K562 (cell line): ENCODE measurements around the gene RABGAP1L. TPM values are rescaled to one million over a fixed set of nuclear protein-coding genes. Genes with fewer than 3 reads are reported as not detected.

Experiments used
- ATAC-seq: fragments of 200-7000 bp; cut with Tn5 transposase; 3 replicates; pipeline ENCODE4 v1.9.1; 2020; ENCODE audit warnings: moderate library complexity
- BruUV-seq: library from RNA; stranded (reverse); fragments of 400-500 nt; replicated peaks from 2 replicates; lab custom pipeline; 2021; lab: Mats Ljungman, UMichigan
- CTCF ChIA-PET: fragments of 300-600 bp; formaldehyde crosslinking; extraction: SDS; loops from one replicate; lab custom pipeline; 2021; ENCODE audit warnings: low intra/inter-chr PET ratio; lab: Yijun Ruan, JAX
- POLR2A ChIA-PET: fragments of 300-600, 350-650 bp; sonication (Branson Sonifier 250); formaldehyde crosslinking; extraction: SDS; loops from one replicate; lab custom pipeline; 2021; ENCODE audit warnings: antibody characterized with exemption, inconsistent platforms; lab: Yijun Ruan, JAX
- DNase-seq, 4 experiments: peaks; one replicate each; pipeline versions ENCODE4 v3.0.0 to v3.0.0-alpha.2; 2011 to 2018; ENCODE audit warnings: low spot score in 3 of 4, mixed read lengths in 3 of 4; ENCODE audit errors: extremely low read depth in 1 of 4
- FAIRE-seq: peaks from 2 replicates; lab custom pipeline; 2011; peaks lifted over from hg19 to GRCh38; lab: Jason Lieb, UNC
- H2AFZ ChIP-seq: 2 replicates; pipeline ENCODE4 v1.6.0; 2011; ENCODE audit warnings: low read depth, low read length, control low read depth, inconsistent platforms
- H3K27ac ChIP-seq: fragments of 200-600 bp; 3 replicates; pipeline ENCODE4 v1.8.0; 2011; ENCODE audit warnings: low read depth, mild to moderate bottlenecking, control low read depth, inconsistent platforms, low read length, moderate library complexity, mixed read lengths; ENCODE audit errors: extremely low read depth
- H3K27me3 ChIP-seq, 2 experiments: fragments of 300-600 bp in 1 of 2; 2 replicates in 1 of 2; 3 replicates in 1 of 2; pipeline versions ENCODE4 v1.6.0 to v1.8.0; 2011; ENCODE audit warnings: inconsistent platforms in 2 of 2, low read length in 2 of 2, mild to moderate bottlenecking in 1 of 2, mixed read lengths in 1 of 2, moderate library complexity in 1 of 2; ENCODE audit not compliant: control insufficient read depth in 2 of 2, insufficient read depth in 2 of 2
- H3K36me3 ChIP-seq: fragments of 300-600 bp; 3 replicates; pipeline ENCODE4 v1.8.0; 2011; ENCODE audit warnings: mild to moderate bottlenecking, low read length, inconsistent platforms; ENCODE audit not compliant: control insufficient read depth, insufficient read depth
- H3K4me1 ChIP-seq, 2 experiments: fragments of 200-600 bp in 1 of 2; replicated peaks in 1 of 2; 2 replicates in 1 of 2; 3 replicates in 1 of 2; pipeline versions ENCODE4 v1.5.1 to v1.8.0; 2011; ENCODE audit warnings: inconsistent platforms in 2 of 2, low read length in 2 of 2, mild to moderate bottlenecking in 1 of 2, mixed read lengths in 1 of 2, moderate library complexity in 1 of 2; ENCODE audit not compliant: control insufficient read depth in 2 of 2, insufficient read depth in 2 of 2
- H3K4me2 ChIP-seq: 2 replicates; pipeline ENCODE4 v1.6.1; 2011; ENCODE audit warnings: low read length, control low read depth, inconsistent platforms, mixed read lengths; ENCODE audit not compliant: insufficient read depth
- H3K4me3 ChIP-seq: fragments of 200-600 bp; sonication (generic), shearing (Covaris generic); 2 replicates; pipeline ENCODE4 v1.5.1; 2016; ENCODE audit warnings: control low read depth, inconsistent platforms
- H3K79me2 ChIP-seq: fragments of 200-600 bp; 3 replicates; pipeline ENCODE4 v1.8.0; 2011; ENCODE audit warnings: low read length, inconsistent platforms; ENCODE audit not compliant: control insufficient read depth, insufficient read depth
- H3K9ac ChIP-seq, 2 experiments: 2 replicates each; pipeline versions ENCODE4 v1.6.0 to v1.6.1; 2011; ENCODE audit warnings: low read depth in 2 of 2, low read length in 2 of 2, control low read depth in 1 of 2, inconsistent platforms in 1 of 2, mild to moderate bottlenecking in 1 of 2, mixed read lengths in 1 of 2; ENCODE audit not compliant: insufficient read depth in 1 of 2
- H3K9me1 ChIP-seq: one replicate; pipeline ENCODE4 v1.6.0; 2011; ENCODE audit warnings: inconsistent platforms, mild to moderate bottlenecking, low read length, moderate library complexity; ENCODE audit not compliant: control insufficient read depth, insufficient read depth
- H3K9me3 ChIP-seq: replicated peaks from 2 replicates; pipeline ENCODE4 v1.5.1; 2011; ENCODE audit warnings: low read depth, low read length, inconsistent platforms; ENCODE audit not compliant: control insufficient read depth, insufficient read depth
- H4K20me1 ChIP-seq: replicated peaks from 2 replicates; pipeline ENCODE4 v1.6.1; 2011; ENCODE audit warnings: low read length, inconsistent platforms, mixed read lengths; ENCODE audit not compliant: control insufficient read depth, insufficient read depth
- ATF7 ChIP-seq: fragments of 450-650 bp; IDR thresholded peaks from 2 replicates; pipeline ENCODE4 v1.7.1; 2014; ENCODE audit warnings: mild to moderate bottlenecking, moderate library complexity
- CBX1 ChIP-seq: sonication (generic); IDR thresholded peaks from 2 replicates; pipeline ENCODE4 v1.6.1; 2016; ENCODE audit warnings: antibody characterized with exemption, low read depth, mild to moderate bottlenecking
- EGR1 ChIP-seq: fragments of 450-650 bp; conservative IDR thresholded peaks from 2 replicates; pipeline ENCODE4 v1.6.1; 2017; ENCODE audit warnings: mild to moderate bottlenecking
- EHMT2 ChIP-seq: fragments of 450-650 bp; IDR thresholded peaks from 2 replicates; pipeline ENCODE4 v1.6.1; 2018; ENCODE audit warnings: antibody characterized with exemption
- EP400 ChIP-seq: fragments of 450-650 bp; IDR thresholded peaks from 2 replicates; pipeline ENCODE4 v1.6.1; 2017; ENCODE audit warnings: antibody characterized with exemption, mild to moderate bottlenecking, moderate library complexity
- GTF2A2 ChIP-seq: IDR thresholded peaks from 2 replicates; pipeline ENCODE4 v1.6.1; 2016; ENCODE audit warnings: mild to moderate bottlenecking, missing genetic modification characterization, missing compliant biosample characterization
- HDGF ChIP-seq: fragments of 450-650 bp; IDR thresholded peaks from 2 replicates; pipeline ENCODE4 v1.6.1; 2016
- IFI16 ChIP-seq: fragments of 250-450 bp; sonication (Bioruptor Pico); IDR thresholded peaks from 2 replicates; pipeline ENCODE4 v2.1.2; 2022; ENCODE audit warnings: mild to moderate bottlenecking, inconsistent platforms
- MCM2 ChIP-seq: fragments of 450-650 bp; IDR thresholded peaks from 2 replicates; pipeline ENCODE4 v1.6.1; 2017; ENCODE audit warnings: low read depth, mild to moderate bottlenecking
- SP2 ChIP-seq: IDR thresholded peaks from 2 replicates; pipeline ENCODE4 v1.6.1; 2011; ENCODE audit warnings: mild to moderate bottlenecking, low read depth, low read length, moderate library complexity; ENCODE audit not compliant: poor library complexity, severe bottlenecking; ENCODE audit errors: extremely low read depth
- SRSF3 ChIP-seq: fragments of 200-400 bp; formaldehyde crosslinking; IDR thresholded peaks from 2 replicates; pipeline ENCODE4 v1.6.1; 2016; ENCODE audit warnings: mild to moderate bottlenecking, low read length, moderate library complexity; ENCODE audit not compliant: insufficient read depth
- ZFP30 ChIP-seq: fragments of 250-450 bp; sonication (Bioruptor Pico); IDR thresholded peaks from 2 replicates; pipeline ENCODE4 v1.8.0; 2022; ENCODE audit warnings: moderate library complexity, mild to moderate bottlenecking, inconsistent platforms, borderline replicate concordance
- ZNF507 ChIP-seq: conservative IDR thresholded peaks from 2 replicates; pipeline ENCODE4 v1.6.1; 2017; ENCODE audit warnings: missing genetic modification characterization, missing compliant biosample characterization
- WGBS: fragments of 100-300 bp; shearing (Covaris generic); methylation state at CpG from one replicate; pipeline ENCODE4 v1.1.6; 2016; ENCODE audit warnings: low coverage, mixed read lengths; ENCODE audit not compliant: insufficient coverage; ENCODE audit errors: missing lambda C conversion rate; 5-methylcytosine and 5-hydroxymethylcytosine counted together
- in situ Hi-C: fragments of 300-500 bp; cut with MboI; formaldehyde crosslinking; loops from 4 replicates; pipeline ENCODE4 v1.15.0; 2018; ENCODE audit warnings: inconsistent platforms, mixed read lengths
- intact Hi-C: fragments of 100-400 bp; cut with micrococcal nuclease; formaldehyde crosslinking; loops from 2 replicates; pipeline ENCODE4 v1.14.2; 2022
- polyA plus RNA-seq, 8 experiments: library from polyadenylated mRNA; depleted of rRNA in 4 of 8; stranded (reverse) in 5 of 8; unstranded in 3 of 8; fragments of >200 nt; fragmentation: Nextera tagmentation in 2 of 8; fragmentation: Illumina TruSeq in 1 of 8; extraction: Ambion mirVana in 2 of 8; extraction: Trizol in 1 of 8; gene quantifications; 2 replicates each; pipeline versions ENCODE4 v1.2.1 to v1.2.3, GENCODE V29; 2011 to 2014; ENCODE audit warnings: inconsistent platforms in 1 of 8, missing spikeins in 1 of 8
- total RNA-seq, 7 experiments: library from RNA; depleted of rRNA in 6 of 7; stranded (reverse); fragments of >200 nt in 6 of 7; fragmentation: Illumina TruSeq in 2 of 7; extraction: Trizol in 2 of 7; gene quantifications; 2 replicates each; pipeline versions ENCODE4 v1.2.1 to v1.2.3, GENCODE V29; 2011 to 2021; ENCODE audit warnings: low replicate concordance in 1 of 7
- TF ChIP-seq, protein P1 (sequence below): IDR thresholded peaks from 2 replicates; pipeline ENCODE4 v1.6.1; 2011; ENCODE audit warnings: borderline replicate concordance, low read depth, mild to moderate bottlenecking, moderate library complexity, low read length; ENCODE audit not compliant: insufficient read depth, poor library complexity, severe bottlenecking
- TF ChIP-seq, protein P2 (sequence below): fragments of 450-650 bp; IDR thresholded peaks from 2 replicates; pipeline ENCODE4 v1.6.1; 2016; ENCODE audit warnings: borderline replicate concordance
- TF ChIP-seq, protein P3 (sequence below): fragments of 250-450 bp; sonication (Bioruptor Pico); IDR thresholded peaks from 2 replicates; pipeline ENCODE4 v1.4.0; 2020; ENCODE audit warnings: mild to moderate bottlenecking, moderate library complexity

RABGAP1L gene
- total and polyA plus RNA-seq, 9 of the 15 experiments (the other 6 are each of a cell fraction or from before 2014, with no cell fraction given): 16.5 to 44.9 (median 26.7) TPM

DNA sequence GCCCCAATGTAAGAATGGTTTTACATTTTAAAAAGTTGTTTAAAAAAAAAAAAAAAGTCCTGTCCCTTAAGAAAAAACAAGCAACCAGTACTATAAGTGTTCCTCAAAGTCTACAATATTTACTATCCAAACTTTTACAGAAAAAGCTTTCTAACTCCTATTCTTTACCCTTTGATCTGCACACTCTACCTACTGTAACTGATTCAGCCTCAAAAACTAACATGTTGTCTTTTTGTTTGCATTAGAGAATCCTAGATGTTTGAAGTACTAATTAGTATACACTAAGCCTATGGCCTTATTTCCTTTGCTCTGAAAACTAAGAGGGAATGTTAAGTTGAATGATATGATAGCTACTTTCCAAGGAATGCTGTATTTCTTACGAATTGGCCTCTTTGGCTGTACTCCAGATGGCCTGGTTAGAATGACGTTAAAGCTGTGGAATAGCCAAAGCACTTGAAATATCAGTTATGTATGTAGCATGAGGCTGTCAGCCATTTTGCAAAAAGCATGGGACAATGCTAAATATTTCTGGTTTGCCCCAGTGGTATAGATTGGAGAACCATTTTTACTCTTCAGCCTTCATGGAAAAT is 523.2 kb downstream of the RABGAP1L start:
- Histone ChIP-seq H3K79me2 (no peaks in the 10 kb centered on the region), H3K9me3 (no peaks in the 10 kb centered on the region), H3K36me3 (no peaks in the 10 kb centered on the region), H3K9me1 (no peaks in the 10 kb centered on the region), H3K27me3 (no peaks in the 10 kb centered on the region), H2AFZ (no peak overlapping the region), H3K27ac (no peak overlapping the region), H3K4me3 (no peak overlapping the region), H4K20me1 (no peaks in the 10 kb centered on the region), H3K9ac (no peak overlapping the region), H3K4me1 (no peaks in the 10 kb centered on the region; a peak in 1 of 5 replicates), H3K4me2 (no peak overlapping the region)
- DNase-seq (no peak), FAIRE-seq (no peak), ATAC-seq (peak; percentile 30; the same call in 1 of the 3 replicates)
- POLR2A ChIA-PET: no interaction called here
- no TSS peak for BruUV-seq
- no peak for TF ChIP-seq IFI16 (CRISPR knock-in tag)
- TF ChIP-seq SP2: no peak
- TF ChIP-seq GTF2A2 (tag): no peak
- no peak for TF ChIP-seq HDGF
- TF ChIP-seq CBX1: no peak
- TF ChIP-seq, protein P1, sequence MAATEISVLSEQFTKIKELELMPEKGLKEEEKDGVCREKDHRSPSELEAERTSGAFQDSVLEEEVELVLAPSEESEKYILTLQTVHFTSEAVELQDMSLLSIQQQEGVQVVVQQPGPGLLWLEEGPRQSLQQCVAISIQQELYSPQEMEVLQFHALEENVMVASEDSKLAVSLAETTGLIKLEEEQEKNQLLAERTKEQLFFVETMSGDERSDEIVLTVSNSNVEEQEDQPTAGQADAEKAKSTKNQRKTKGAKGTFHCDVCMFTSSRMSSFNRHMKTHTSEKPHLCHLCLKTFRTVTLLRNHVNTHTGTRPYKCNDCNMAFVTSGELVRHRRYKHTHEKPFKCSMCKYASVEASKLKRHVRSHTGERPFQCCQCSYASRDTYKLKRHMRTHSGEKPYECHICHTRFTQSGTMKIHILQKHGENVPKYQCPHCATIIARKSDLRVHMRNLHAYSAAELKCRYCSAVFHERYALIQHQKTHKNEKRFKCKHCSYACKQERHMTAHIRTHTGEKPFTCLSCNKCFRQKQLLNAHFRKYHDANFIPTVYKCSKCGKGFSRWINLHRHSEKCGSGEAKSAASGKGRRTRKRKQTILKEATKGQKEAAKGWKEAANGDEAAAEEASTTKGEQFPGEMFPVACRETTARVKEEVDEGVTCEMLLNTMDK: no peak
- no peak for TF ChIP-seq EGR1
- no peak for TF ChIP-seq ZFP30 (CRISPR knock-in tag)
- no peak for TF ChIP-seq MCM2
- no peak for TF ChIP-seq EP400
- TF ChIP-seq SRSF3: no peak
- TF ChIP-seq, protein P2, sequence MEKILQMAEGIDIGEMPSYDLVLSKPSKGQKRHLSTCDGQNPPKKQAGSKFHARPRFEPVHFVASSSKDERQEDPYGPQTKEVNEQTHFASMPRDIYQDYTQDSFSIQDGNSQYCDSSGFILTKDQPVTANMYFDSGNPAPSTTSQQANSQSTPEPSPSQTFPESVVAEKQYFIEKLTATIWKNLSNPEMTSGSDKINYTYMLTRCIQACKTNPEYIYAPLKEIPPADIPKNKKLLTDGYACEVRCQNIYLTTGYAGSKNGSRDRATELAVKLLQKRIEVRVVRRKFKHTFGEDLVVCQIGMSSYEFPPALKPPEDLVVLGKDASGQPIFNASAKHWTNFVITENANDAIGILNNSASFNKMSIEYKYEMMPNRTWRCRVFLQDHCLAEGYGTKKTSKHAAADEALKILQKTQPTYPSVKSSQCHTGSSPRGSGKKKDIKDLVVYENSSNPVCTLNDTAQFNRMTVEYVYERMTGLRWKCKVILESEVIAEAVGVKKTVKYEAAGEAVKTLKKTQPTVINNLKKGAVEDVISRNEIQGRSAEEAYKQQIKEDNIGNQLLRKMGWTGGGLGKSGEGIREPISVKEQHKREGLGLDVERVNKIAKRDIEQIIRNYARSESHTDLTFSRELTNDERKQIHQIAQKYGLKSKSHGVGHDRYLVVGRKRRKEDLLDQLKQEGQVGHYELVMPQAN: no peak
- no peak for TF ChIP-seq ZNF507 (tag)
- TF ChIP-seq EHMT2: no peak
- TF ChIP-seq ATF7: no peak
- TF ChIP-seq, protein P3, sequence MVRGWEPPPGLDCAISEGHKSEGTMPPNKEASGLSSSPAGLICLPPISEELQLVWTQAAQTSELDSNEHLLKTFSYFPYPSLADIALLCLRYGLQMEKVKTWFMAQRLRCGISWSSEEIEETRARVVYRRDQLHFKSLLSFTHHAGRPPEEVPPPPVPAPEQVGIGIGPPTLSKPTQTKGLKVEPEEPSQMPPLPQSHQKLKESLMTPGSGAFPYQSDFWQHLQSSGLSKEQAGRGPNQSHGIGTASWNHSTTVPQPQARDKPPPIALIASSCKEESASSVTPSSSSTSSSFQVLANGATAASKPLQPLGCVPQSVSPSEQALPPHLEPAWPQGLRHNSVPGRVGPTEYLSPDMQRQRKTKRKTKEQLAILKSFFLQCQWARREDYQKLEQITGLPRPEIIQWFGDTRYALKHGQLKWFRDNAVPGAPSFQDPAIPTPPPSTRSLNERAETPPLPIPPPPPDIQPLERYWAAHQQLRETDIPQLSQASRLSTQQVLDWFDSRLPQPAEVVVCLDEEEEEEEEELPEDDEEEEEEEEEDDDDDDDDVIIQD (CRISPR knock-in tag): no peak
- in situ Hi-C loops (no loop called here), intact Hi-C loops (no loop called here)
- CTCF ChIA-PET: no interaction called here
- WGBS: 13% methylated on average over 2 of the region's 2 CpGs
